ENCODE results near the gene KLK14. TPM values are rescaled to one million over a fixed set of nuclear protein-coding genes. Genes with fewer than 3 reads are reported as not detected.

Gene KLK14
- total RNA-seq, 3 donors from 2014 or later: 0.79 to 1.4 (median 1.2) TPM

- no peak overlapping the region for H3K4me3 Mint-ChIP-seq
- no peak for ATAC-seq
- H3K9me3 Mint-ChIP-seq: no peaks in the 10 kb centered on the region
- peaks cover 3% of the 10 kb centered on the region for H3K4me1 Mint-ChIP-seq (ENCODE audit: low read depth)
- H3K36me3 Mint-ChIP-seq (ENCODE audit: insufficient read depth): no peaks in the 10 kb centered on the region
- H3K27me3 Mint-ChIP-seq (ENCODE audit: low read depth): peaks cover 59% of the 10 kb centered on the region
- no peak for DNase-seq
These were observed 19.0 kb downstream of the KLK14 start for GRCh38 chr19:51063664-51064063.

- no peak for ATAC-seq
- Mint-ChIP-seq H3K9me3 (no peaks in the 10 kb centered on the region), H3K36me3 (ENCODE audit: insufficient read depth) (no peaks in the 10 kb centered on the region), H3K4me3 (no peak overlapping the region), H3K27me3 (ENCODE audit: low read depth) (peaks cover 49% of the 10 kb centered on the region), H3K4me1 (ENCODE audit: low read depth) (peaks cover 3% of the 10 kb centered on the region)
- no peak for DNase-seq
These were observed 21.7 kb downstream of the KLK14 start for GRCh38 chr19:51060973-51061372.

- Mint-ChIP-seq H3K4me1 (ENCODE audit: low read depth) (peaks cover 3% of the 10 kb centered on the region), H3K27me3 (ENCODE audit: low read depth) (peaks cover 48% of the 10 kb centered on the region), H3K4me3 (no peak overlapping the region), H3K9me3 (no peaks in the 10 kb centered on the region), H3K36me3 (ENCODE audit: insufficient read depth) (no peaks in the 10 kb centered on the region)
- DNase-seq (no peak), ATAC-seq (no peak)
These were observed 22.4 kb downstream of the KLK14 start for GRCh38 chr19:51060336-51060735.

- no peak overlapping the region for H3K4me3 Mint-ChIP-seq
- H3K36me3 Mint-ChIP-seq (ENCODE audit: insufficient read depth): no peaks in the 10 kb centered on the region
- DNase-seq (no peak), ATAC-seq (no peak)
- H3K9me3 Mint-ChIP-seq: no peaks in the 10 kb centered on the region
- H3K27me3 Mint-ChIP-seq (ENCODE audit: low read depth): peaks cover 44% of the 10 kb centered on the region
- no peaks in the 10 kb centered on the region for H3K4me1 Mint-ChIP-seq (ENCODE audit: low read depth)
These were observed 23.0 kb downstream of the KLK14 start for GRCh38 chr19:51059715-51060114.

GRCh38 chr19:51055866-51056265 is 26.8 kb downstream of the KLK14 start:
- Mint-ChIP-seq H3K4me3 (no peak overlapping the region), H3K9me3 (no peaks in the 10 kb centered on the region), H3K36me3 (ENCODE audit: insufficient read depth) (no peaks in the 10 kb centered on the region), H3K27me3 (ENCODE audit: low read depth) (peaks cover 40% of the 10 kb centered on the region), H3K4me1 (ENCODE audit: low read depth) (no peaks in the 10 kb centered on the region)
- DNase-seq (no peak), ATAC-seq (no peak)

GRCh38 chr19:51047031-51047335 is 35.7 kb downstream of the KLK14 start:
- H3K4me3 Mint-ChIP-seq: no peak overlapping the region
- no peak for ATAC-seq
- DNase-seq: no peak
- no peaks in the 10 kb centered on the region for H3K4me1 Mint-ChIP-seq (ENCODE audit: low read depth)
- H3K27me3 Mint-ChIP-seq (ENCODE audit: low read depth): peaks cover 14% of the 10 kb centered on the region
- H3K9me3 Mint-ChIP-seq: peaks cover 3% of the 10 kb centered on the region
- H3K36me3 Mint-ChIP-seq (ENCODE audit: insufficient read depth): no peaks in the 10 kb centered on the region

- ATAC-seq (no peak), DNase-seq (no peak)
- Mint-ChIP-seq H3K4me1 (ENCODE audit: low read depth) (no peaks in the 10 kb centered on the region), H3K9me3 (no peaks in the 10 kb centered on the region), H3K36me3 (ENCODE audit: insufficient read depth) (no peaks in the 10 kb centered on the region), H3K4me3 (no peak overlapping the region), H3K27me3 (ENCODE audit: low read depth) (peaks cover 9% of the 10 kb centered on the region)
These were observed 38.4 kb downstream of the KLK14 start for GRCh38 chr19:51044327-51044726.

- no peak overlapping the region for H3K4me3 Mint-ChIP-seq
- H3K4me1 Mint-ChIP-seq (ENCODE audit: low read depth): no peaks in the 10 kb centered on the region
- no peak for ATAC-seq
- H3K27me3 Mint-ChIP-seq (ENCODE audit: low read depth): peaks cover 5% of the 10 kb centered on the region
- H3K36me3 Mint-ChIP-seq (ENCODE audit: insufficient read depth): no peaks in the 10 kb centered on the region
- H3K9me3 Mint-ChIP-seq: no peaks in the 10 kb centered on the region
- DNase-seq: no peak
These were observed 39.2 kb downstream of the KLK14 start for GRCh38 chr19:51043497-51043896.

GRCh38 chr19:51040151-51040550 is 42.5 kb downstream of the KLK14 start:
- ATAC-seq: no peak
- Mint-ChIP-seq H3K4me1 (ENCODE audit: low read depth) (no peaks in the 10 kb centered on the region), H3K27me3 (ENCODE audit: low read depth) (peaks cover 5% of the 10 kb centered on the region), H3K4me3 (no peak overlapping the region), H3K9me3 (no peaks in the 10 kb centered on the region), H3K36me3 (ENCODE audit: insufficient read depth) (no peaks in the 10 kb centered on the region)
- no peak for DNase-seq

GRCh38 chr19:51036519-51036918 is 46.2 kb downstream of the KLK14 start:
- Mint-ChIP-seq H3K4me3 (no peak overlapping the region), H3K36me3 (ENCODE audit: insufficient read depth) (no peaks in the 10 kb centered on the region)

GRCh38 chr19:51034704-51035103 is 48.0 kb downstream of the KLK14 start, which contains the start of gene KLK12:
TSS of gene KLK12 (minus strand) at chr19:51035002. CDS start at chr19:51034621, 381 bp downstream.
- DNase-seq (no peak), ATAC-seq (no peak)
- no peaks in the 10 kb centered on the region for H3K36me3 Mint-ChIP-seq (ENCODE audit: insufficient read depth)
- peaks cover 37% of the 10 kb centered on the region for H3K27me3 Mint-ChIP-seq (ENCODE audit: low read depth)
- H3K4me3 Mint-ChIP-seq: no peak within 1 kb of the TSS
- H3K9me3 Mint-ChIP-seq: no peaks in the 10 kb centered on the region
- no peaks in the 10 kb centered on the region for H3K4me1 Mint-ChIP-seq (ENCODE audit: low read depth)

More at GRCh38 chr19:51036519-51036918, 46.2 kb downstream of the KLK14 start:
- H3K4me1 Mint-ChIP-seq (ENCODE audit: low read depth): no peaks in the 10 kb centered on the region
- no peak for ATAC-seq
- H3K27me3 Mint-ChIP-seq (ENCODE audit: low read depth): peaks cover 24% of the 10 kb centered on the region
- H3K9me3 Mint-ChIP-seq: no peaks in the 10 kb centered on the region
- no peak for DNase-seq

- H3K36me3 Mint-ChIP-seq (ENCODE audit: insufficient read depth): no peaks in the 10 kb centered on the region
- H3K9me3 Mint-ChIP-seq: no peaks in the 10 kb centered on the region
- peaks cover 51% of the 10 kb centered on the region for H3K27me3 Mint-ChIP-seq (ENCODE audit: low read depth)
- no peak overlapping the region for H3K4me3 Mint-ChIP-seq
- no peak for DNase-seq
- ATAC-seq: no peak
- H3K4me1 Mint-ChIP-seq (ENCODE audit: low read depth): no peaks in the 10 kb centered on the region
These were observed 50.8 kb downstream of the KLK14 start for GRCh38 chr19:51031880-51032225.

- DNase-seq (no peak), ATAC-seq (no peak)
- Mint-ChIP-seq H3K9me3 (no peaks in the 10 kb centered on the region), H3K27me3 (ENCODE audit: low read depth) (peaks cover 54% of the 10 kb centered on the region), H3K4me1 (ENCODE audit: low read depth) (no peaks in the 10 kb centered on the region), H3K36me3 (ENCODE audit: insufficient read depth) (no peaks in the 10 kb centered on the region), H3K4me3 (no peak overlapping the region)
These were observed 51.3 kb downstream of the KLK14 start for GRCh38 chr19:51031220-51031879.

GRCh38 chr19:51030631-51031030 is 52.1 kb downstream of the KLK14 start:
- Mint-ChIP-seq H3K36me3 (ENCODE audit: insufficient read depth) (no peaks in the 10 kb centered on the region), H3K4me3 (no peak overlapping the region), H3K9me3 (no peaks in the 10 kb centered on the region), H3K27me3 (ENCODE audit: low read depth) (peaks cover 55% of the 10 kb centered on the region), H3K4me1 (ENCODE audit: low read depth) (no peaks in the 10 kb centered on the region)
- DNase-seq: no peak
- ATAC-seq: no peak

GRCh38 chr19:51029718-51030117 is 53.0 kb downstream of the KLK14 start:
- Mint-ChIP-seq H3K9me3 (no peaks in the 10 kb centered on the region), H3K4me1 (ENCODE audit: low read depth) (no peaks in the 10 kb centered on the region), H3K36me3 (ENCODE audit: insufficient read depth) (no peaks in the 10 kb centered on the region), H3K27me3 (ENCODE audit: low read depth) (peaks cover 57% of the 10 kb centered on the region), H3K4me3 (no peak overlapping the region)
- no peak for DNase-seq
- no peak for ATAC-seq
